Measurements from ENCODE around the gene FAM53A.

Gene FAM53A

GRCh38 chr4:1593881-1594345 is 90.2 kb downstream of the FAM53A start:
- no peak for DNase-seq (ENCODE audit: low read depth in 2 of 2)

- no peak for DNase-seq (ENCODE audit: low read depth in 2 of 2)
Measured at GRCh38 chr4:1593458-1593857, 90.7 kb downstream of the FAM53A start.

DNA sequence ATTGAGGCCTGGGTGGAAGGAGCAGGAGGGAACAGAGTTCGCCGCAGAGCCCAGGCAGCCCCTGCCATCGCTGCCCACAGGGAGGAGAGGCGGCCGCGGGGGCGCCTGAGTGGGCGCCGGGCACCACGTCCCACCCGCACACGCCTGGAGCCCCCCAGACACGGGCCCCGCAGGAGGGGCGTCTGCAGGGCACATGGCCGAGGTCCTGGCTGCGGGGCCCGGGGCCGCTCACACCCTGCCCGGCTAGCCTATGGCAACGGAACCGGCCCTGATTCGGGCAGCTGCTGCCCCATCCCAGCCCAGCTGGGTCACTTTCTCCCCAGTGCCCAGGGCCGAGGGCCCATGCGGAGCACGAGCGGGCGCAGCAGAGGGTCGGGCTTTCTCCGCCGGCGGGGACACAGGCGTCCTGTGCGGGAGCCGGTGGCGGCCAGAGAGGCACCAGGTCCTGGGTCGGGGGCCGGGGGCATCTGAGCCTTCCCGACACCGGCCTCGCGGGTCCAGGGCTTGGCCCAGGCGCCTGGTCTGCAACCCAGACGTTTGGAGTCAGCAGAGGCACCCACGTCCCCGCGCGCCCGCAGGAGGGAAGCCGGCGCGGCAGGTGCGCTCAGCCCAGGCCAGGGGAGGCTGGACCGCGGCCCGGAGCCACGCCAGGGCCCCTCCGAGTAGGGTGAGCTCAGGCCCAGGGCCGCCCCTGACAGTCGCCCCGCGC is 91.2 kb downstream of the FAM53A start:
- no peak for DNase-seq (ENCODE audit: low read depth in 2 of 2)

GRCh38 chr4:1592068-1592708 is 91.9 kb downstream of the FAM53A start:
- DNase-seq (ENCODE audit: low read depth in 2 of 2): no peak

DNA sequence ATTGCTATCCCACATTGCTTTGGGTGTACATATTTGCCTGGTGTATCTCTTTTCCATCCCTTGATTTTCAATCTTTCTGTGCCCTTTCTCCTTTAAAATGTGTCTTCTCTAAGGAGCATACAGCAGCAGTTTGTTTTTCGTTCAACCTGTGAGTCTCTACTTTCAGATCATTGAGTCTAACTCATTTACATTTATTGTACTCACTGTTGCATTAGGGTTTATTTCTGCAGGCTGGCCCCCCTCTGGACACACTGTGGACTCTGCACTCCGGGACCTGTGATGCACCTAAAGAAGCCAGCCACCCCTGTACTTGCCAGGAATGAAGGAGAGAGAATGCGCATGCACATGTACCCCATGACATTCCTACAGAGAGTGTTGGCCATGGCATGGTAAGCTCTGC is 93.0 kb downstream of the FAM53A start:
- DNase-seq (ENCODE audit: low read depth in 2 of 2): no peak

- no peak for DNase-seq (ENCODE audit: low read depth in 2 of 2)
Measured at GRCh38 chr4:1590244-1590643, 93.9 kb downstream of the FAM53A start.

Measured in stimulated activated CD8-positive, alpha-beta memory T cell treated with anti-CD3 and anti-CD28 coated beads, Interleukin-7, amount 100 ng/mL, for 4 hours (primary cell).